ENCODE measurements around the gene CAMTA1. TPM values are rescaled to one million over a fixed set of nuclear protein-coding genes. Genes with fewer than 3 reads are reported as not detected.
"Not testable (repeated sequence)": the region's sequence is repeated elsewhere in the genome, so short reads cannot be mapped to it uniquely, and the experiment has no call there.

CAMTA1 gene
- total and polyA plus RNA-seq, 4 donors = 78.7 to 438 (median 173) TPM

DNA sequence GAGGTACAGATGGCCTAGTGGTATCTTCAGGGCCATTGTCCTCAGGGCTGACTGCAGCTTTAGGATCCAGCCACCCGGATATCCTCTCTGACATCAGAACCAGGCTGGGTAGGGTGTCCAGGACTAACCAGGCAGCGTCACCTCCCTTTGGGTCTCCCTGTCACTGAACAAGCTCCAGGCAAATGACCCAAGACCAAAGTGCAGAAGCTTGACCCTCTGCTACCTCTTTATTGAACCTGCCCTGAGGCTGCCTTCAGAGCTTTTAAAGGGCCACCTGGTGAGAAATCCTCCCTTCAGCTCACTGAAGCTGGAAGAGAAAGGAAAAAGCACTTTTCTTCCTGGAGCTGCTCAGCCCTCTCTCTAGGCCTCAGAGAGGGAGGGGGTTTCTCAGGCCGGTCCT, 906.8 kb downstream of the CAMTA1 start:
- DNase-seq (peak in 1 of 2 donors; percentile 42), ATAC-seq (ENCODE audit: low FRiP score) (no peak)
- Histone ChIP-seq H3K27ac (ENCODE audit: low read depth in 1 of 2, low read length in 2 of 2) (no peak overlapping the region), H3K4me1 (ENCODE audit: control insufficient read depth in 1 of 2, insufficient read depth in 2 of 2, low read length in 2 of 2) (no peaks in the 10 kb centered on the region), H3K4me3 (ENCODE audit: low read length in 2 of 2) (no peak overlapping the region), H3K9me3 (ENCODE audit: control insufficient read depth, low read length) (peaks cover 1% of the 10 kb centered on the region), H3K36me3 (ENCODE audit: control insufficient read depth in 1 of 2, insufficient read depth in 2 of 2, low read length in 1 of 2) (no peaks in the 10 kb centered on the region), H3K27me3 (ENCODE audit: control insufficient read depth in 1 of 2, insufficient read depth in 2 of 2, low read length in 1 of 2) (no peaks in the 10 kb centered on the region)
- 94 to 95% methylated on average over 3 of the region's 3 CpGs for WGBS, 2 donors
- intact Hi-C loops (cut with DNase I) = no loop called here

DNA sequence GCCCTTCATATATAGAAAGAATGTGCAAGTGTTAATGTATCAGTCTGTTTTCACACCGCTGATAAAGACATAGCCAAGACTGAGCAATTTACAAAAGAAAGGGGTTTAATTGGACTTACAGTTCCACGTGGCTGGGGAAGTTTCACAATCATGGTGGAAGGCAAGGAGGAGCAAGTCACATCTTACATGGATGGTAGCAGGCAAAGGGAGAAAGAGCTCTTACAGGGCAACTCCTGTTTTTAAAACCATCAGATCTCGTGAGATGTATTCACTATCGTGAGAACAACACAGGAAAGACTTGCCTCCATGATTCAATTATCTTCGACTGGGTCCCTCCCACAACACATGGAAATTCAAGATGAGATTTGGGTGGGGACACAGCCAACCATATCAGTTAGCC, 907.8 kb downstream of the CAMTA1 start:
- ATAC-seq (ENCODE audit: low FRiP score); H3K4me3 ChIP-seq (ENCODE audit: low read length in 2 of 2); H3K27ac ChIP-seq (ENCODE audit: low read depth in 1 of 2, low read length in 2 of 2); H3K27me3 ChIP-seq (ENCODE audit: control insufficient read depth in 1 of 2, insufficient read depth in 2 of 2, low read length in 1 of 2); H3K4me1 ChIP-seq (ENCODE audit: control insufficient read depth in 1 of 2, insufficient read depth in 2 of 2, low read length in 2 of 2); intact Hi-C loops (cut with DNase I); DNase-seq; H3K36me3 ChIP-seq (ENCODE audit: control insufficient read depth in 1 of 2, insufficient read depth in 2 of 2, low read length in 1 of 2); H3K9me3 ChIP-seq (ENCODE audit: control insufficient read depth, low read length): not testable (repeated sequence)
- 71 to 77% methylated on average over 5 of the region's 5 CpGs for WGBS, 2 donors

DNA sequence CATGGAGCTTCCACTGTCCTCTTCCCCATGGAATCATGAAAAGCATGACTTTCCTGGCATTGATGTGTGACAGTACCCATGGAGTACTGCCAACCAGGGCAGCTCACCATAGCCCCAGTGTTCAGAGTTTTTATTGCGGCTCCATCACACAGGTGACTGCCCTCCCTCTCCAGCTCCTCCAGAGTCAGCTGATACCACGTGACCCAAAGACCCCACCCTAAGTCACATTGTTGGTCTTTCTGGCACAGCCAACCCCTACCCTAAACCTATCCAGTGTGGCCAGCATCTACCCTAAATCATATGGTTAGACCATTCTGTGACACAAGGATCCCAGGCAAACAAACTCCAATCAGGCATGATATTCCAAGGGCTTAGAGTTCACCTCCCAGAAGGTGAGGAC, 908.4 kb downstream of the CAMTA1 start:
- no peak for ATAC-seq (ENCODE audit: low FRiP score)
- 26 to 33% methylated on average over 2 of the region's 2 CpGs for WGBS, 2 donors
- Histone ChIP-seq H3K4me3 (ENCODE audit: low read length in 2 of 2) (no peak overlapping the region), H3K27me3 (ENCODE audit: control insufficient read depth in 1 of 2, insufficient read depth in 2 of 2, low read length in 1 of 2) (no peaks in the 10 kb centered on the region), H3K4me1 (ENCODE audit: control insufficient read depth in 1 of 2, insufficient read depth in 2 of 2, low read length in 2 of 2) (no peaks in the 10 kb centered on the region), H3K27ac (ENCODE audit: low read depth in 1 of 2, low read length in 2 of 2) (no peak overlapping the region), H3K9me3 (ENCODE audit: control insufficient read depth, low read length) (peaks cover 1% of the 10 kb centered on the region), H3K36me3 (ENCODE audit: control insufficient read depth in 1 of 2, insufficient read depth in 2 of 2, low read length in 1 of 2) (no peaks in the 10 kb centered on the region)
- intact Hi-C loops (cut with DNase I) = no loop called here
- DNase-seq = peak in 1 of 2 donors; percentile 19

DNA sequence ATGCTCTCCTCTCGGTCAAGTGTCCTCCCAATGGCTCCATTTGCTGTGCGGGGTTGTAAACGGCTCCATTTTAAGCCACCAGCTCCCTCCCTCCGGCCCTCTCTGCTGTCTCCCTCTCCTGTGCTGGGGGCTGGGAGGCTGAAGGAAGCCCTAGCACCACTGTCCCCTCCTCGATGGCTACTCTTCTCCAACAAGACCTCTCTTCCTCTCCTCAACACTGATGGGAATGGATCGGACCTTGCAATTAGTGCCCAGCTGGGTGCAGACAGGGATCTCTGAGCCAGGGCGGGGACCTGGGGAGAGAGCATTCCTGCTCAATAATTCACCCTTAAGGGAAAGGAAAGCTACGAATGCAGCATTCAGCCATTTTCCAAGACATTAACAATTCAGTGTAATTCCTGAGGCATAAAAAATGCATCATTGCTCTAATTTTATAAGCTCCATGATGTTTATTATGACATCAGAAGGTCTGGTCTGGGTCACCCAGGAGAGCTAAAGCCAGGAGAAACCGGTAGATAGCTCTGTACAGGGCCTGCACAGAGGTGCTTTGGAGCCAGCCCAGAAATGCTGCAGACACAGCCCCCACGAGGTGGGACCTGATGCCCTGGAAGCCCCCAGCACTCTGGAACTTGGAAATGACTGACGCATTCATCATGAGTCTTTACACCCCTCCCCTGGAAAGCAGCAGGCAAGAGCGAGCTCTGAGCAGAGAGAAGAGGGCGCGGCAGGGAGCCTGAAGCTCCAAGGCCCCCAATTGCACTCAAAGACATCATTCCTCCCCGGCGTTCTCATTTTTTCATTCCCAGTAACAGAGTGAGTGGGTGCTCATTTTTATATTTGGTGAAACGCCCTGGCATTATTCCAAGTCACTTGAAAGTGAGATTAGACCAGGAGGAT, 909.6 kb downstream of the CAMTA1 start:
- H3K9me3 ChIP-seq (ENCODE audit: control insufficient read depth, low read length) = peaks cover 1% of the 10 kb centered on the region
- 70% methylated on average over 17 of the region's 17 CpGs for WGBS, 2 donors
- no peaks in the 10 kb centered on the region for H3K36me3 ChIP-seq (ENCODE audit: control insufficient read depth in 1 of 2, insufficient read depth in 2 of 2, low read length in 1 of 2)
- ATAC-seq (ENCODE audit: low FRiP score) (no peak), DNase-seq (no peak)
- H3K27ac ChIP-seq (ENCODE audit: low read depth in 1 of 2, low read length in 2 of 2) = no peak overlapping the region
- no peaks in the 10 kb centered on the region for H3K27me3 ChIP-seq (ENCODE audit: control insufficient read depth in 1 of 2, insufficient read depth in 2 of 2, low read length in 1 of 2)
- intact Hi-C loops (cut with DNase I) = no loop called here
- no peaks in the 10 kb centered on the region for H3K4me1 ChIP-seq (ENCODE audit: control insufficient read depth in 1 of 2, insufficient read depth in 2 of 2, low read length in 2 of 2)
- no peak overlapping the region for H3K4me3 ChIP-seq (ENCODE audit: low read length in 2 of 2)

DNA sequence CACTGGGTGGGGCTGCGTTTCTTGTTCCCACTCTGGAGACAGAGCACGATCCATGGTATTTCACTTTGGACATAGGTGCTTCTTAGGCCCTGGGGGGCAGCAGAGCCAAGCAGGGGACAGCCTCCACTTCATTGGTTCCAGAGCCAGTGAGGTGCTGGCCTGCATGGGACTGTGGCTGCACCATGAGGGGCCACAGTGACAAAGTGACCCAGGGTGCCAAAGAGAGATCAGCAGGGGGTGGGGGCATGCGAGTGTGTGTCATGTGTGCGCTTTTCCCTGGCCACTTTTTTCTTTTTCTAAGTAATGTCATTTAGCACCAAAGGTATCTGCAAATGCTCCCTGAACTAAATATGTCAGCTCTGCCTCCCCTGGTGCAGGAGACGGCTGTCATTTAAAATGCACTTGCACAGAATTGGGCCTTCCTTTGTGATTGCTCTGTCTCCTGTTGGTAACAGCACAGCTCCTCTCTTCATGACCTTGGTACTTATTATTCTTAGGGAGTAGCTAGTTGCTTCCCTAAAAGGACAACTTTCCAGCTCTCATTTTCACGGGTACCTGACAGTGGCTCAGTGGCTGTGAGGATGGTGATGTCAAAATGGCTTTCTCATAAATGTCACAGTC, 910.4 kb downstream of the CAMTA1 start:
- H3K4me3 ChIP-seq (ENCODE audit: low read length in 2 of 2) = no peak overlapping the region
- DNase-seq (no peak), ATAC-seq (ENCODE audit: low FRiP score) (no peak)
- H3K36me3 ChIP-seq (ENCODE audit: control insufficient read depth in 1 of 2, insufficient read depth in 2 of 2, low read length in 1 of 2) = no peaks in the 10 kb centered on the region
- intact Hi-C loops (cut with DNase I) = no loop called here
- WGBS, 2 donors = 77 to 85% methylated on average over 6 of the region's 6 CpGs
- no peaks in the 10 kb centered on the region for H3K4me1 ChIP-seq (ENCODE audit: control insufficient read depth in 1 of 2, insufficient read depth in 2 of 2, low read length in 2 of 2)
- peaks cover 1% of the 10 kb centered on the region for H3K9me3 ChIP-seq (ENCODE audit: control insufficient read depth, low read length)
- H3K27me3 ChIP-seq (ENCODE audit: control insufficient read depth in 1 of 2, insufficient read depth in 2 of 2, low read length in 1 of 2) = no peaks in the 10 kb centered on the region
- H3K27ac ChIP-seq (ENCODE audit: low read depth in 1 of 2, low read length in 2 of 2) = no peak overlapping the region

DNA sequence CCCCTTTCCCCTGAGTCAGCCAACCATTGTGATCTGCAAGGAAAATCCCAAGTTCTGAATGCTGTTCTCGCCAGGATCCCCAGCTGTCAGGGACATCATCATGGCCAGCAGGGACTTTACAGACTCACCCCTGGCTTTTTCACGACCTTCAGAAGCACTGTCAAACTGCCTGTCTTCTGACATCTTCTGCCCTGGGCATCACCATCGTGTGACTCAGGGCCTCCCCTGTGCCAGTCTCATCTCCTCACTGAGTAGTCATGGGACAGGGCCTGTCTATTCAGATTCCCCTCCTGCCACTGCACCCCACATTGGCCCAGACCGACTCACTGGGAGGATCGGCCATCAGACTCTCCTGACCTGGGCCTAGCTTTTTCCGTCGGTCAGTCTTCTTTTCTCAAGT, 913.4 kb downstream of the CAMTA1 start:
- intact Hi-C loops (cut with DNase I) = no loop called here
- no peak overlapping the region for H3K4me3 ChIP-seq (ENCODE audit: low read length in 2 of 2)
- no peaks in the 10 kb centered on the region for H3K4me1 ChIP-seq (ENCODE audit: control insufficient read depth in 1 of 2, insufficient read depth in 2 of 2, low read length in 2 of 2)
- H3K27me3 ChIP-seq (ENCODE audit: control insufficient read depth in 1 of 2, insufficient read depth in 2 of 2, low read length in 1 of 2) = no peaks in the 10 kb centered on the region
- ATAC-seq (ENCODE audit: low FRiP score) (no peak), DNase-seq (no peak)
- H3K36me3 ChIP-seq (ENCODE audit: control insufficient read depth in 1 of 2, insufficient read depth in 2 of 2, low read length in 1 of 2) = no peaks in the 10 kb centered on the region
- no peaks in the 10 kb centered on the region for H3K9me3 ChIP-seq (ENCODE audit: control insufficient read depth, low read length)
- WGBS, 2 donors = 93 to 94% methylated on average over 7 of the region's 7 CpGs
- no peak overlapping the region for H3K27ac ChIP-seq (ENCODE audit: low read depth in 1 of 2, low read length in 2 of 2)

DNA sequence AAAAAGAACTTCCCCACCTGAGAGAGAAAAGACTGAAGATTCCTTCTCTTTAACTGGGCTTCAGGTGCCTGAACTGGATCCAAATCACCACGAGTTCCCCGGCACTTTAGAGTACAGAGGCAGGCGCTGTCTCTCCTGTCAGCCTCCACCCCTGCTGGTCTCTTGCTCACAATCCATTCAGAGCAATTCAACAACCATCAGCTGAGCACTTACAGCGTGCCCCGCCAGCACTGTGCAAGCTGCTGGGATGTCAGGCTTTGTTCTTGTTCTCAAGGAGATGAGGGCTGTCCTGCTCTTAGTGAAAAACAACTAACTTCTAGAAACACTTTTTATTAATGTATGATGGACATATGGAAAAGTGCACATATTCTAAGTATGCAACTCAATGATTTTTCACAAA, 917.1 kb downstream of the CAMTA1 start:
- WGBS, 2 donors = 30 to 40% methylated on average over 5 of the region's 5 CpGs
- DNase-seq (no peak), ATAC-seq (ENCODE audit: low FRiP score) (no peak)
- H3K27me3 ChIP-seq (ENCODE audit: control insufficient read depth in 1 of 2, insufficient read depth in 2 of 2, low read length in 1 of 2) = no peaks in the 10 kb centered on the region
- H3K27ac ChIP-seq (ENCODE audit: low read depth in 1 of 2, low read length in 2 of 2) = no peak overlapping the region
- H3K4me1 ChIP-seq (ENCODE audit: control insufficient read depth in 1 of 2, insufficient read depth in 2 of 2, low read length in 2 of 2) = no peaks in the 10 kb centered on the region
- H3K4me3 ChIP-seq (ENCODE audit: low read length in 2 of 2) = no peak overlapping the region
- intact Hi-C loops (cut with DNase I) = no loop called here
- H3K9me3 ChIP-seq (ENCODE audit: control insufficient read depth, low read length) = no peaks in the 10 kb centered on the region
- no peaks in the 10 kb centered on the region for H3K36me3 ChIP-seq (ENCODE audit: control insufficient read depth in 1 of 2, insufficient read depth in 2 of 2, low read length in 1 of 2)

DNA sequence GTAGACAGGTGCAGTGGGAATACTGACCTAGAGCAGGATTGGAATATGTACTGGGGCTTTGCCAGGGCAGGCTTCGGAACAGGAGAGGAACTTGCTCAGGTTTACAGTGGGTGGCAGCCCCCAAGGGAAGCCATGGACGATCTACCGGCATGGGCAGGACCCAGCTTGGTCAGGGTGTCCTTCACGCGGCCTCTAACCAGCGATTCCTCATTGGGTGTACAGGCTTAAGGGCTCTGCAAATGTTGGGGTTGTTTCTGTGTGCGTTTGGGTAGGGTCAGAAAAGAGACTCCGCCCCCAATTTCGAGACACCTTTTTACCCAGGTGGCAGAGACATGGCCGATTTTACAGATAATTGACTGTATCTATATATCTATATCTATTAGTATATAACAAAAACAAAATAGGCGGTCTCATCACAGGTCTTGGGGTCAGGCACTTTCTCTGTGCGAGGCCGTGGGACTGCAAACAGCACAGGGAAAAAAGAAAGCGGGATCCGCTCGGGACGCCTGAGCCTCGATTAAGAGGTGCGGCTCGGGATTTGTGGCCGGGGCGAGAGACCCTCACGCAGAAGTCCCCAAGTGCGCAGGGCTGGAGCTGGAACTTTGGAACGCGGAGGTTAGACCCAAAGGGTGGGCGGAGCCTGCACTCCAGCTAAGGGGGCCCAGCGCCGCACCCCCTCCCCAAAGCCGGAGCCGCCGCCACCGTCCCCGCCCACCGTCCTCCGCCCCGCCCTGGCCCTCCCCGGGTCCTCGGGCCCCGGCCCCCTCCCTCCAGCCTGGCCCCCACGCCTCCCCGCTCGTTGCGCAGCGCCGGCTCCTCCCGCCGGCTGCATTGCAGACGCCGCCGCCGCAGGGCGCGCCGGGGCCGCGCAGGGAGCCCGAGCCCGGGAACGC, 918.3 kb downstream of the CAMTA1 start:
- no peak for DNase-seq

More for the DNA sequence above, 918.3 kb downstream of the CAMTA1 start:
- no peaks in the 10 kb centered on the region for H3K36me3 ChIP-seq (ENCODE audit: control insufficient read depth in 1 of 2, insufficient read depth in 2 of 2, low read length in 1 of 2)
- no peaks in the 10 kb centered on the region for H3K9me3 ChIP-seq (ENCODE audit: control insufficient read depth, low read length)
- WGBS, 2 donors = 7 to 9% methylated on average over 41 to 60 of the region's 60 CpGs
- H3K4me1 ChIP-seq (ENCODE audit: control insufficient read depth in 1 of 2, insufficient read depth in 2 of 2, low read length in 2 of 2) = no peaks in the 10 kb centered on the region
- H3K4me3 ChIP-seq (ENCODE audit: low read length in 2 of 2) = peak overlapping the region in 1 of 2 donors; percentile 71
- no peaks in the 10 kb centered on the region for H3K27me3 ChIP-seq (ENCODE audit: control insufficient read depth in 1 of 2, insufficient read depth in 2 of 2, low read length in 1 of 2)
- intact Hi-C loops (cut with DNase I) = no loop called here
- no peak overlapping the region for H3K27ac ChIP-seq (ENCODE audit: low read depth in 1 of 2, low read length in 2 of 2)
- no peak for ATAC-seq (ENCODE audit: low FRiP score)
